GM21423 (cell line): ENCODE results near the gene CLP1.
A peak's percentile ranks its signal among the peaks of the same experiment; 100 is the strongest.

Experiments
- ATAC-seq: cut with Tn5 transposase; IDR thresholded peaks from one replicate; pipeline ENCODE4 v1.9.1; 2021; ENCODE audit warnings: mild to moderate bottlenecking, moderate library complexity; ENCODE audit not compliant: unreplicated experiment

Gene CLP1

GRCh38 chr11:57657194-57658022, at the start of gene CLP1:
Gene CLP1, plus strand, starts transcription at chr11:57657762. Its CDS starts 1,715 bp downstream, at chr11:57659477.
- peak; percentile 99 for ATAC-seq

DNA sequence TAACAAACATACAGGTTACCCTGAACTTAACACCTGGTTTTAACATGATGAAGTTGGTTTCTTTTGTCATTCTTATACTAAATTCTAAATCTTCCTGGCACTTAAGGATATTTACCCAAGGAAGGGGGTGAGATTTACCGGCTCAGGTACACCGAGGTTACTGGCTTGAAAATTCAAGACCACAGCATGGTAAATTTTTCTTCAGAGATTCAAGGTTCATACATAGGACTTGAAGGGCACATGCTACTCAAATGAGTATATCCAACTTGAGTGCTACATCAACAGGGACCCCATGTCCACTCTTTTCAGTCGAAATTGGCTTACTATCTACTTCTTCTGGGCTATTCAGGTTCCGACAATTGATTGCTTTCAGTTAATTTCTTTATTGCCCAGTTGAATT, 47.4 kb upstream of the CLP1 start:
- ATAC-seq: no peak

GRCh38 chr11:57614234-57614772, 43.3 kb upstream of the CLP1 start:
- no peak for ATAC-seq

DNA sequence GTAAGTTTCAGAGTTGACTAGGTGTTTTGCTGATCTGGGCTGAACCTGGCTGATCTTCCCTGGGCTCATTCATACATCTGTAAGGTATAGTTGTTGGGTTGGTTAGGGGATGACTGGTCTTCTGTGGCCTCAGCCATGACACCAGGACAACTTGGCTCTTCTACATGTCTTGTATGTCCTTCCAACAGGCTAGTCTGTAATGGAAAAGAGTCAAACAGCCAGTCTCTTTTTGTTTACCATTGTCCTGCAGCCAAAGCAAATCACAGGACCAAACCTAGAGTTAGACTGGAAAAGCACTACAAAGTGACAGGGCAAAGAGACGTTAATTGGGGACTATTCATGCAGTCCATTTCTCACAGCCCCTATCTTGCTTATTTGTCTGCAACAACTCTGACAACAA, 42.3 kb upstream of the CLP1 start:
- ATAC-seq: no peak

DNA sequence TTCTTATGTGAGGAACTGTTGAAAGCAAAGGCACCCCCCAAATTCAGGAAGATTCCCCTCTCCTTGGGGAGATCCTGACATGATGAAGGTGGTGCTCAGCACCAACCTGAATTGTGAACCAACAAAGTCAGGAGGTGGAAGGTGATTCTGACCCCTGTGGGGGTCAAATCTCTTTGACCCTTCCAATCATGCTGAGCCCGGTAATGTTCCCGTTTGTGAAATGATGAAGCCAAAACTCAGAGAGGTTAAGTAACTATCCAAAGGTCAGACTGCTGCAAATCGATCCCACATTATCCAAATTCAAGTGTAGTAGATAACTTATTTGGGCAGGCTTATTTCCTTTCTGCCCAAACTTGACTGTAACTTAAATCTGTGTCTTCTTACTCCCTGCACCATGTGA, 41.0 kb upstream of the CLP1 start:
- ATAC-seq: no peak

GRCh38 chr11:57618438-57618837, 39.1 kb upstream of the CLP1 start:
- no peak for ATAC-seq

DNA sequence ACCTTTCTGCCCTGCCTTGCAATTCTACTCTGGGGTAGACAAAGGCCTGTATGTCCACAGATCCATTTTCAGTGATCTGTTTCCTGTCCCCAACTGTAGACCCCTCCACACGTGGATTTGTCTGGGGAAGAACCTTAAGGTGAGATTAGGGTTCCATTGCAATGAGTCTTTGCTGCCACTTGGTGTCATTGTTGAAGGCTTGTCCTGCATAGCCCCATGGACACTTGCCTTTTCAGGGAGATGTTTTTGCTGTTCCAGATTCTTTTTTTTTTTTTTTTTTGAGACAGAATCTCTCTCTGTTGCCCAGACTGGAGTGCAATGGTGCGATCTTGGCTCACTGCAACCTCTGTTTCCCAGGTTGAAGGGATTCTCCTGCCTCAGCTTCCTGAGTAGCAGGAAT, 38.2 kb upstream of the CLP1 start:
- no peak for ATAC-seq

DNA sequence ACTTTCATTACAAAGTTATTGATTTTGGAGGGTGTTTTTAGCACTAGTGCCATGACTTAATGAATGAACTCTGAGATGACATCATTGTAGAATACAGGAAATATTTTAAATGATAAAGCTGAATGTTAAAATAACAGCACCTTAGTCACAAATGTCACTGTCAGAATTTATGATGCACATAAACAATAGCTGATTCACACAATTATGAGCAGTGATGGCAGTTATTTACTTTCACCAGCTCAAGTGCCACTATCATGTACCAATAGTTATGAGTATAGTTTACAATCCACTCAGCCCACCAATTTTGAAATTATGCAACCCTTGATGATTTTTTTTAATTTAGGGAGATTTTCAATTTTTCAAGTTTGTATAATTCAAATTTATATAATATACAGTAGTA, 37.1 kb upstream of the CLP1 start:
- no peak for ATAC-seq

GRCh38 chr11:57622263-57622662, 35.3 kb upstream of the CLP1 start:
- ATAC-seq: no peak

- ATAC-seq: no peak
Observed at GRCh38 chr11:57624864-57625263, 32.7 kb upstream of the CLP1 start.

DNA sequence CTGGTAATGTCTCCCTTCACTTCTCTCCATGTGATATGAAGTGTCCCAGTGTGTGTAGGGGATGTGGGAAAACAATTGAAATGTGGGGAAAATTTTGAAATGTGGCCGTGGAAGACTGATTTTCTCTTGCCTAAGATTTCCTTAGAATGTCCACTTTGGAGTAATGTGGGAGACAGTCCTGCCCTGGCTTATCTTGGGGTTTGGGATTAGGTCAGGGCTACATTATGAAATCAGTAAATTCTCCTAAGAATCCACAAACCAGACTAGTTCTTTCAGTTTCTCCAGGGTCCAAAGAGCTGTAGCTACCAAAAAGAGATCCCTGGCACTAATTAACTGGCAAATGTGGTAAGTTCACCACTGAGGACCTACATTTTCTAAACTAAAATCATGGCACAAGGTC, 30.7 kb upstream of the CLP1 start:
- ATAC-seq: no peak

- no peak for ATAC-seq
Observed at GRCh38 chr11:57630171-57630570, 27.4 kb upstream of the CLP1 start.

DNA sequence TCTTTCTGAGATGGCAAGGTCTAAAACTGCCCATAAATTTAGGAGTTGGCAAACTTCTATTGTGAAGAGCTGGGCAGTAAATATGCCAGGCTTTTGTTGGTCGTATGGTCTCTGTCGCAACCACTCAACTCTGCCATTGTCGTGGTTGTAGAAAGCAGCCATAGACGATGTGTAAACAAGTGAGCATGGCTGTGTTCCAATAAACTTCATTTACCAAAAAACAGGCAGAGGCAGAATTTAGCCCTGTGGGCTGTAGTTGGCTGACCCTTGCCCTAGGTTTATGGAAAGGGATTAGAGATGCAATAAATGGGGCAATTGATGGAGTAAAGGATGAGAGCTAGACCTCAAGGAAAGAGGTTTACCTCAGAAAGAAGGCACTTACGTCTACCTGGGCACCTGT, 25.4 kb upstream of the CLP1 start:
- no peak for ATAC-seq

- ATAC-seq: no peak
Observed at GRCh38 chr11:57633394-57634070, 24.0 kb upstream of the CLP1 start.

- ATAC-seq: no peak
Observed at GRCh38 chr11:57634311-57634710, 23.3 kb upstream of the CLP1 start.

- ATAC-seq: no peak
Observed at GRCh38 chr11:57635246-57635645, 22.3 kb upstream of the CLP1 start.

- no peak for ATAC-seq
Observed at GRCh38 chr11:57637626-57638004, 19.9 kb upstream of the CLP1 start.

DNA sequence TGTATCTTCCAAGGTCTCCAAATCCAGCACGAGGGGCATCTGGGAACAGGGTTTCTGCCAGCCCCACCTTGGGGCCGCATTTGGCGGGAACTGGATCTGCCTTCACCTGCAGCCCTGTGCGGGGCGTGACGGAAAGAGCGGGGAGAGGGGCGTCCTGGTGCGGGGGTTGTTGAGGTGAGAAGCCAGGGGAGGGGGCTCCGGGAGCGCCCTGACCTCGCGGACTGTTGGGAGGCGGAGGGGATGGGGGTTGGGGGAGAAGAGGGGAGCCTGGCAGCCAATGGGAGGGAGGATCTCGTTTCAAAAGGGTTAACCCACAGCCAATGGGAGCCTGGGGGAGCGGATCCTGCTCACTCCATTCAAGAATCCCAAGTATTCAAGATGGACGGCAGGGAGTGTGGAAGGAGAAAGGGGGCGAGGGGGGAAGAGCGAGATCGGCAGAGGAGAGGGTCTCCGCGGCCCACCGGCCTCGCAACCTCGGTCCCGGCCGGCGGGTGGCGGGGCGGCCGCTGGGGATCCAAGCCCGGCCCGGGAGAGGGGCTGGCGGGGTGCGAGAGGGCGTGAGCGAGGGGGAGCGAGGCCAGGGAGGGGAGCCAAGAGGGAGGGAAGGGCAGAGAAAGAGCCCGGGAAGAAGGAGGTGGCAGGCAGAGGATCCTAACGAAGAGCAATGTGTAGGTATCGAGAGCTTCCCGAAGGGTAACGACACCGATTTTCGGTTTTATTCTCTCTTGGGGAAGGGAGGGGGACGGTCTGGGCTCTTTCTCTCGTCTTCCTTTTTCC, 19.4 kb upstream of the CLP1 start:
- no peak for ATAC-seq

GRCh38 chr11:57638811-57639320, 18.7 kb upstream of the CLP1 start:
- ATAC-seq: no peak

DNA sequence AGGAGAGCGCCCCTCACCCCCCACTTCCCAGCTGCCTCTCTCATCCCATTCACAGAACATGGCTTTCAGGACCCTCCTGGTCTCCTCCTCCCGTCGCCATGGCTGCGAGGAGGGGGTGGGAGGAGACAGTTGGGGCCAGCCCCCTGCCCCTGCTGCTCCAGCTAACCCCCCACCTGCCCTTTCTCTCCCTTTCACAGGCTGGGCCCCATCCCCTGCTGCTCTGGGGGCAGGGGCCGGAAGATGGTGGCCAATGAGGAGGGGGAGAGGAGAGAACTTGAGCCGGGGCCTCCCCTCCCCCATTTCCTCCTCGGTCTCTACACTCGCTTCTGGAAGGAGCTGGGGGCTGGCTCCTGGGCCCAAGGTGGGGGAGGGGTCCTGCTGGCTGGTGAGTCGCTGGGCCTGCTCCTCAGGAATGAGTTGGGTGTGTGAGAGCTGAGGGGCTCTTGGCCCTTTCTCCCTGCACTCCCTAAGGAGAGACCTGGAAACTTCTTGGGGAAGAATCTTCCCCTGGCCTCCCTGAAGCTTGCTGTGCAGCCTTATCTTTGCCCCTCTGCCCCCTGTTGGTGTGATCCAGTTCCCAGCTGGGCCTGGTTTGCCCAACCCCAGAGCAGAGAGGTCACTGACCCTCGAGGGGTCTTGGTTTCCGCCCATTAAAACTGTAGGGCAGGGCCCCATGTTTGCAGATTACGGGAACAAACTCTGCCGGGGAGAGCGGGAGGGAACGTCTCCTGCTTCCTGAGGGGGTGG, 18.1 kb upstream of the CLP1 start:
- no peak for ATAC-seq
